GM12878 (cell line): ENCODE measurements around the gene STARD13. TPM values are rescaled to one million over a fixed set of nuclear protein-coding genes. Genes with fewer than 3 reads are reported as not detected.

ENCODE experiments used
- BMI1 ChIP-seq: fragments of 450-650 bp; IDR thresholded peaks from 2 replicates; pipeline ENCODE4 v1.6.1; 2016; ENCODE audit warnings: mild to moderate bottlenecking, moderate library complexity, borderline replicate concordance
- IRF3 ChIP-seq: fragments of 450-650 bp; IDR thresholded peaks from 2 replicates; pipeline ENCODE4 v1.6.1; 2014; ENCODE audit warnings: mild to moderate bottlenecking
- JUNB ChIP-seq: IDR thresholded peaks from 2 replicates; pipeline ENCODE4 v1.6.1; 2016; ENCODE audit warnings: antibody characterized with exemption, mild to moderate bottlenecking
- NFYA ChIP-seq: IDR thresholded peaks from 2 replicates; pipeline ENCODE4 v1.6.1; 2011; ENCODE audit warnings: low read depth, mild to moderate bottlenecking, low read length, improper control_type of control experiment, borderline replicate concordance
- PKNOX1 ChIP-seq: fragments of 450-650 bp; IDR thresholded peaks from 2 replicates; pipeline ENCODE4 v1.6.1; 2016; ENCODE audit warnings: mild to moderate bottlenecking
- PRDM15 ChIP-seq: fragments of 450-650 bp; formaldehyde crosslinking; IDR thresholded peaks from 2 replicates; pipeline ENCODE4 v1.4.0; 2020; ENCODE audit warnings: mild to moderate bottlenecking, moderate library complexity
- SMC3 ChIP-seq: IDR thresholded peaks from 2 replicates; pipeline ENCODE4 v1.6.1; 2011; ENCODE audit warnings: low read length, improper control_type of control experiment, borderline replicate concordance
- WRNIP1 ChIP-seq: IDR thresholded peaks from 2 replicates; pipeline ENCODE4 v1.6.1; 2011; ENCODE audit warnings: low read depth, low read length, improper control_type of control experiment, borderline replicate concordance
- ZBTB33 ChIP-seq: fragments of 450-650 bp; IDR thresholded peaks from 2 replicates; pipeline ENCODE4 v1.6.1; 2017; ENCODE audit warnings: mild to moderate bottlenecking
- ZNF687 ChIP-seq: fragments of 450-650 bp; IDR thresholded peaks from 2 replicates; pipeline ENCODE4 v1.6.1; 2017; ENCODE audit warnings: mild to moderate bottlenecking, moderate library complexity
- polyA plus RNA-seq, 11 experiments: library from polyadenylated mRNA; depleted of rRNA in 4 of 11; unstranded in 6 of 11; stranded (reverse) in 5 of 11; fragments of >200 nt; fragmentation: Nextera tagmentation in 4 of 11; fragmentation: Illumina TruSeq in 1 of 11; extraction: Ambion mirVana in 4 of 11; extraction: Trizol in 1 of 11; gene quantifications; 1 replicate in 1 of 11; 2 replicates in 10 of 11; pipeline versions ENCODE4 v1.2.1 to v1.2.3, GENCODE V29; 2011 to 2016; ENCODE audit warnings: inconsistent platforms in 2 of 11, missing spikeins in 2 of 11, low read depth in 1 of 11
- total RNA-seq, 4 experiments: library from RNA; depleted of rRNA in 3 of 4; stranded (reverse); fragments of >200 nt in 3 of 4; fragmentation: Illumina TruSeq in 1 of 4; extraction: Trizol in 1 of 4; gene quantifications; 2 replicates each; pipeline versions ENCODE4 v1.2.1 to v1.2.3, GENCODE V29; 2013 to 2021

The STARD13 gene
- total and polyA plus RNA-seq, 10 of the 15 experiments (the other 5 are each of a cell fraction or from before 2014, with no cell fraction given), result 4.0 to 41.6 (median 10.1) TPM

GRCh38 chr13:33326246-33326645 is 40.7 kb upstream of the STARD13 start (continued):
- TF ChIP-seq ZNF687 (no peak), ZBTB33 (no peak), JUNB (no peak), BMI1 (no peak), PRDM15 (no peak), SMC3 (no peak), WRNIP1 (no peak), IRF3 (no peak), NFYA (no peak), PKNOX1 (no peak)
